SU-DHL-6 (cell line): ENCODE measurements around the gene CCDC7.

Source experiments
- EZH2phosphoT487 ChIP-seq: fragments of 200-600 bp; sonication (generic), shearing (Covaris generic); conservative IDR thresholded peaks from 2 replicates; pipeline ENCODE4 v1.6.1; 2018; ENCODE audit warnings: mild to moderate bottlenecking, antibody characterized with exemption, low read length, moderate library complexity, mixed read lengths
- TF ChIP-seq, protein P1 (sequence below): fragments of 200-600 bp; sonication (generic); IDR thresholded peaks from one replicate; pipeline ENCODE4 v1.5.1; 2017; ENCODE audit warnings: antibody characterized with exemption, mild to moderate bottlenecking, low read length, moderate library complexity; ENCODE audit not compliant: insufficient read depth, poor library complexity, severe bottlenecking

DNA sequence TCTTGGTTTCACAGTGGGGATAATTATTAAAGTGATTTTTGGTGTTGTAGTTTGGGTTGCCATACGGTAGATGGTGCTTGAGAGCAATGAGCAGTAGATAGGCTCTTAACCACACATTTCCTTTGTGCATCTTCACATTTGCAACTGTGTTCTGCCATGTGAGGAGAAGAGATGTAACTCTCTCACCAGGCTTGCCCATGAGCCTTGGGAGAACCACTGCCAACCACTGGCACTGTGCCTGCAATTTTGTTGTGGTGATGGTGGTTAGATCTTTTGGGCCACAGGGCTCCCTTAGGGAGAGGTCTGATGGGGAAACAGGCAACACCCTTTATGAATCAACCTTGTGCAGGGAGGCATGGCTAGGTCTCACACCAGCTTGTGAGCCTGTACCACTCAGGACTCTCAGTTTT lies 204.3 kb downstream of the CCDC7 start:
- TF ChIP-seq, protein P1, sequence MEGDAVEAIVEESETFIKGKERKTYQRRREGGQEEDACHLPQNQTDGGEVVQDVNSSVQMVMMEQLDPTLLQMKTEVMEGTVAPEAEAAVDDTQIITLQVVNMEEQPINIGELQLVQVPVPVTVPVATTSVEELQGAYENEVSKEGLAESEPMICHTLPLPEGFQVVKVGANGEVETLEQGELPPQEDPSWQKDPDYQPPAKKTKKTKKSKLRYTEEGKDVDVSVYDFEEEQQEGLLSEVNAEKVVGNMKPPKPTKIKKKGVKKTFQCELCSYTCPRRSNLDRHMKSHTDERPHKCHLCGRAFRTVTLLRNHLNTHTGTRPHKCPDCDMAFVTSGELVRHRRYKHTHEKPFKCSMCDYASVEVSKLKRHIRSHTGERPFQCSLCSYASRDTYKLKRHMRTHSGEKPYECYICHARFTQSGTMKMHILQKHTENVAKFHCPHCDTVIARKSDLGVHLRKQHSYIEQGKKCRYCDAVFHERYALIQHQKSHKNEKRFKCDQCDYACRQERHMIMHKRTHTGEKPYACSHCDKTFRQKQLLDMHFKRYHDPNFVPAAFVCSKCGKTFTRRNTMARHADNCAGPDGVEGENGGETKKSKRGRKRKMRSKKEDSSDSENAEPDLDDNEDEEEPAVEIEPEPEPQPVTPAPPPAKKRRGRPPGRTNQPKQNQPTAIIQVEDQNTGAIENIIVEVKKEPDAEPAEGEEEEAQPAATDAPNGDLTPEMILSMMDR: peak; percentile 26
- TF ChIP-seq EZH2phosphoT487: no peak
